DND-41 (cell line): Measurements from ENCODE around the gene CD80.

ENCODE experiments used
- ATAC-seq: fragments of 200-7000 bp; cut with Tn5 transposase; 3 replicates; pipeline ENCODE4 v1.9.1; 2021; ENCODE audit warnings: low read depth; ENCODE audit not compliant: insufficient read depth
- DNase-seq: peaks from one replicate; pipeline ENCODE4 v3.0.0-alpha.2; 2020
- H2AFZ ChIP-seq: 2 replicates; pipeline ENCODE4 v1.6.0; 2012; ENCODE audit warnings: low read depth, low read length
- H3K27ac ChIP-seq: 2 replicates; pipeline ENCODE4 v1.5.1; 2012; ENCODE audit warnings: low read length, inconsistent platforms
- H3K27me3 ChIP-seq: fragments of 200-600 bp; sonication (generic); 2 replicates; pipeline ENCODE4 v1.6.0; 2012; ENCODE audit warnings: low read length, mild to moderate bottlenecking, inconsistent platforms; ENCODE audit not compliant: insufficient read depth, poor library complexity
- H3K36me3 ChIP-seq: 2 replicates; pipeline ENCODE4 v1.5.1; 2012; ENCODE audit warnings: low read length, inconsistent platforms; ENCODE audit not compliant: insufficient read depth
- H3K4me1 ChIP-seq: 2 replicates; pipeline ENCODE4 v1.5.1; 2012; ENCODE audit warnings: mild to moderate bottlenecking, low read length; ENCODE audit not compliant: insufficient read depth
- H3K4me2 ChIP-seq: 2 replicates; pipeline ENCODE4 v1.6.0; 2012; ENCODE audit warnings: mild to moderate bottlenecking, moderate library complexity, low read length, inconsistent platforms; ENCODE audit not compliant: insufficient read depth
- H3K4me3 ChIP-seq, 2 experiments: fragments of 200-600 bp in 1 of 2; shearing (Covaris generic) in 1 of 2; 2 replicates each; pipeline ENCODE4 v1.5.1; 2012 to 2016; ENCODE audit warnings: inconsistent platforms in 2 of 2, low read length in 2 of 2, mild to moderate bottlenecking in 2 of 2, low read depth in 1 of 2, moderate library complexity in 1 of 2
- H3K79me2 ChIP-seq: 2 replicates; pipeline ENCODE4 v1.6.0; 2012; ENCODE audit warnings: low read length, inconsistent platforms; ENCODE audit not compliant: insufficient read depth
- H3K9ac ChIP-seq: 2 replicates; pipeline ENCODE4 v1.6.0; 2012; ENCODE audit warnings: low read depth, mild to moderate bottlenecking, inconsistent platforms, low read length, moderate library complexity
- H3K9me3 ChIP-seq: 2 replicates; pipeline ENCODE4 v1.5.1; 2012; ENCODE audit warnings: low read length, moderate library complexity, mild to moderate bottlenecking, inconsistent platforms; ENCODE audit not compliant: insufficient read depth, severe bottlenecking
- H4K20me1 ChIP-seq: 2 replicates; pipeline ENCODE4 v1.6.0; 2012; ENCODE audit warnings: low read length; ENCODE audit not compliant: insufficient read depth
- CTCF ChIP-seq: IDR thresholded peaks from 2 replicates; pipeline ENCODE4 v1.5.1; 2012; ENCODE audit warnings: borderline replicate concordance, low read length, moderate library complexity, mild to moderate bottlenecking; ENCODE audit not compliant: poor library complexity, severe bottlenecking; ENCODE audit errors: extremely low read depth
- EZH2 ChIP-seq: IDR thresholded peaks from 3 replicates; pipeline ENCODE4 v1.6.1; 2012; ENCODE audit warnings: borderline replicate concordance, low read depth, mild to moderate bottlenecking, moderate library complexity, low read length, inconsistent platforms; ENCODE audit not compliant: severe bottlenecking

The CD80 gene

GRCh38 chr3:119490153-119490552 is 69.3 kb downstream of the CD80 start:
- peaks cover 59% of the 10 kb centered on the region for H3K36me3 ChIP-seq
- H3K79me2 ChIP-seq: no peaks in the 10 kb centered on the region
- no peaks in the 10 kb centered on the region for H3K27me3 ChIP-seq
- DNase-seq (no peak), ATAC-seq (no peak; the same call in 2 of the 3 replicates)
- no peaks in the 10 kb centered on the region for H4K20me1 ChIP-seq
- no peak for TF ChIP-seq CTCF
- no peak for TF ChIP-seq EZH2
- H2AFZ ChIP-seq: no peak overlapping the region
- H3K4me1 ChIP-seq: no peaks in the 10 kb centered on the region
- no peak overlapping the region for H3K4me3 ChIP-seq
- no peaks in the 10 kb centered on the region for H3K9me3 ChIP-seq
- H3K4me2 ChIP-seq: no peak overlapping the region
- H3K9ac ChIP-seq: no peak overlapping the region
- no peak overlapping the region for H3K27ac ChIP-seq

- ATAC-seq (no peak), DNase-seq (no peak)
- H3K27ac ChIP-seq: no peak overlapping the region
- no peaks in the 10 kb centered on the region for H3K27me3 ChIP-seq
- peaks cover 59% of the 10 kb centered on the region for H3K36me3 ChIP-seq
- H2AFZ ChIP-seq: no peak overlapping the region
- no peaks in the 10 kb centered on the region for H3K79me2 ChIP-seq
- H4K20me1 ChIP-seq: no peaks in the 10 kb centered on the region
- no peak overlapping the region for H3K4me2 ChIP-seq
- TF ChIP-seq EZH2 (no peak), CTCF (no peak)
- H3K9me3 ChIP-seq: no peaks in the 10 kb centered on the region
- no peak overlapping the region for H3K4me3 ChIP-seq
- H3K9ac ChIP-seq: no peak overlapping the region
- no peaks in the 10 kb centered on the region for H3K4me1 ChIP-seq
Observed at GRCh38 chr3:119485563-119485962, 73.9 kb downstream of the CD80 start.

GRCh38 chr3:119483101-119483500 is 76.3 kb downstream of the CD80 start:
- no peak for DNase-seq
- Histone ChIP-seq H2AFZ (no peak overlapping the region), H3K9me3 (no peaks in the 10 kb centered on the region), H3K79me2 (no peaks in the 10 kb centered on the region), H3K4me2 (no peak overlapping the region), H3K27ac (no peak overlapping the region), H3K4me1 (no peaks in the 10 kb centered on the region), H3K4me3 (no peak overlapping the region), H3K9ac (no peak overlapping the region), H3K36me3 (peaks cover 50% of the 10 kb centered on the region), H4K20me1 (no peaks in the 10 kb centered on the region), H3K27me3 (no peaks in the 10 kb centered on the region)
- no peak for TF ChIP-seq CTCF
- no peak for TF ChIP-seq EZH2
- no peak for ATAC-seq

GRCh38 chr3:119481079-119481478 is 78.3 kb downstream of the CD80 start:
- H3K4me3 ChIP-seq: no peak overlapping the region
- no peaks in the 10 kb centered on the region for H3K27me3 ChIP-seq
- H3K9me3 ChIP-seq: no peaks in the 10 kb centered on the region
- ATAC-seq (no peak), DNase-seq (no peak)
- H3K79me2 ChIP-seq: no peaks in the 10 kb centered on the region
- peaks cover 51% of the 10 kb centered on the region for H3K36me3 ChIP-seq
- no peak overlapping the region for H3K9ac ChIP-seq
- no peak overlapping the region for H2AFZ ChIP-seq
- H3K4me1 ChIP-seq: no peaks in the 10 kb centered on the region
- H3K27ac ChIP-seq: no peak overlapping the region
- H3K4me2 ChIP-seq: no peak overlapping the region
- H4K20me1 ChIP-seq: no peaks in the 10 kb centered on the region
- TF ChIP-seq CTCF (no peak), EZH2 (no peak)
